GM19468 (cell line): ENCODE results near the gene SCD5.

Experiments used
- ATAC-seq: cut with Tn5 transposase; IDR thresholded peaks from one replicate; pipeline ENCODE4 v1.9.1; 2021; ENCODE audit warnings: mild to moderate bottlenecking, moderate library complexity, moderate number of reproducible peaks; ENCODE audit not compliant: unreplicated experiment; ENCODE audit errors: extremely low read depth

Gene SCD5

DNA sequence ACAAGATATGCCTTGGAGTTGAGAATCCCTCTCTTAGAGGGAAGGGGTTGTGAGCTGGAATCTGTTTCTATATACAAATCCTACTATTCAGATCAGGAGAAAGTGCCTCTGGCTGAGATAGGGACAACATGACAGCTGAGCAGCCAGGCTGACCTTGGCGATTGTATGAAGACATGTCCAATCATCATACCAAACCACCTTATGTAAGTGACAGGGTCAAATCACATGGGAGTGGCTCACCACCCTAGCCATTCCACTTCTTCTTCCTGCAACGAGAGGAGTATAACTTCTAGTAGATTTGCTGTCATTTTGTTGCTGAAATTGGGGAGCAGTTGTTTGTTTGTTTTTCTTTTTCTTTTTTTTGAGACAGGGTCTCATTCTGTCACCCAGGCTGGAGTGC is 188.6 kb downstream of the SCD5 start:
- no peak for ATAC-seq

DNA sequence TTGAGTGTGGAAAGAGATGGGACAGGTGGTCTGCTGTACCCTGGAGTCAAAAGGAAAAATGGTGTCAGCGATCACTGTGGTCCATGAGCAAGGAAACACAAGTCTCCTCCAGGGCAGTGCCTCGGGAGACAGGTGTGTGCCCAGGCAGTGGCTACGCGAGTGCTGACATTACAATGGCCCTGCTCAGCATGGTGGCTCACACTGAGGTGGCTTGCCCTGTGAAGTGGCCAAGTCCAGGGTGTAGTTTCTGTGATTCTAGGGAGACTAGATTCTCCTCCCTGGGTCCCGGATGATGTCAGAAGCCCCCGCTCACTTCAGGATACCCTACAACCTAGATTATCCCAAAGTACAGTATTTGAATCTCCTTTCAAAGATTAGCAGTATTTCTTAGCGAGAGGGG is 192.0 kb downstream of the SCD5 start:
- no peak for ATAC-seq

DNA sequence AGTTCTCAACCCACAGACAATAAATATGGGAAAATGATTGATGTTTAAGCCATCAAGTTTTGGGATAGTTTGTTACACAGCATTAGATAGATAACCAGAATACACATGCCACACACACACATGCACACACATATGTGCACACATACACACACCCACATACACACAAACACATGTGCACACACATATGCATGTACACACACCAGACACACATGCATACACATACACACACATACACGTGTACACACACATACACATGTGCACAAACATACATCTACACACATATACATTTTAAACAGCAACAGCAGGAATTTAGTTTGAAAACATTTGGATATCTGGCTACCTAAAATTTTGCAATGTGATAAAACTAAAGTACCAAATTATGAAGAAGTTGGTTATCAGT is 194.1 kb downstream of the SCD5 start:
- ATAC-seq = no peak

DNA sequence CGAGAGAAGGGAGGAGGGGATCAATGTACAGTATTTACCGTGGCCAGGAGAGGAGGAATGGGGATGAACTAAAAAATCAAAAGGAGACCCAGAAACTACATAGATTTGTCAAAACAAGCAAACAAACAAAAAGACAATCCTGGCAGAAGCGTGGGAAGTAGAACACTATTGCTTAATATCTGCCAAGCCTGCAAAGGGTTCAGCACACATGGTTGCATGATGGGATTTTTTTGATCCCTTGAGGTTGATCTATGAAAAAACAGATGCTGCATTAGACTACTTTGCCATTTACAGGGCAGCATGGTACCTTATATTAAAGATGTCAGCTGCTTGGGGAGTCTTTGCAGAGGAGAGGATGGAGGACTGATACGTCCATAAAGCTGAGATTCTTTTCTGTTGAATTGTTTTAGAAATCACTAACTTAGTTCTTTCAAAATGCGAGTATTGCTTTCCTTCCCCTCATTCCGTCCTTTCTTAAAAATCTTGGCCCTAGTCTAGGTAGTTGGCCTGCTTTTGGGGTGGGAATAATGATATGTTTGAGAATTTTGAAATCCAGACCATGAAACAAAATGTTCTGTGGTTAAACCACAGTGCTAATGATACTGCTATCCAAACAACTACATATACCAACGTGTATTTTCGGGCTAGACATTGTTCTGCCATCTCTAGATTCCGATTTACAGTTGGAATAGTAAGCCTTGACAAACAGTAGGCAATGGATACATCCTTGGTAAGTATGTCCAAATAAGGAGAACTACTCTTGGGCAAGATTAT is 197.2 kb downstream of the SCD5 start:
- ATAC-seq = no peak

DNA sequence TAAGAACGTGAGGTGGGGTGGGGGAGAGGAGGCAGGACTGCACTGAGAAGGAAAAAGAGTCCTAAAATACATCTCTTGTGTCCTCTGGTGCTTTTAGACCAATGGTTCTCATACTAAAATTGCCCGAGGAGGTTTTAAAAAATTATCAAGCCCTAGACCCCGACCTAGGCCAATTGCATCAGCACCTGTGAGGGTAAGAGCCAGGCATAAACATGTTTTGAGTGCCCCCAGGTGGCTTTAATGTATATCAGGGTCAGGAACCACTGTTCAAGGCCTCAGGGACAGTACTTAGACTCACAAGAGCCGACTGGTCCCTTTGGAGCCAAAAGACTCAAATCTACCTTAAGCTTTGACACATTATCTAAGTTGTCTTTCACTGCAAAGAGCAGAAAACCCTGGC is 199.3 kb downstream of the SCD5 start:
- no peak for ATAC-seq

DNA sequence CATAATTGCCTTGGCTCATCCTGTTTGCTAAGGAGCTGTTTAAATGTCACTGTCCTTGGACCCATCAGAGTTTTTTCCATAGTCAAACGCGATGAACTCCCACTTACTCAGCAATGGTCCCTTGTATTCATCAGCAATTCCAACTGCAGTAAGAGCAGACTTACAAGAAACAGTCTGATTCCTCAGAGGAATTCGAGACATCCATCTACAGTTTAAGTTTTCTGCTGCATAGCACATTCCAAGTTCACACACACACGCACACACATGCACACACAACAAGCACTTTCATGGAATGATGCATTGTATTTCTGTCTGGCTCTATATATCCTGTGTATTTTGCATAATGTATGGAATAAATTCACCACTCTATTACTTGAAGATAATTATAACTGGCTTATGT is 204.1 kb downstream of the SCD5 start:
- ATAC-seq = no peak

DNA sequence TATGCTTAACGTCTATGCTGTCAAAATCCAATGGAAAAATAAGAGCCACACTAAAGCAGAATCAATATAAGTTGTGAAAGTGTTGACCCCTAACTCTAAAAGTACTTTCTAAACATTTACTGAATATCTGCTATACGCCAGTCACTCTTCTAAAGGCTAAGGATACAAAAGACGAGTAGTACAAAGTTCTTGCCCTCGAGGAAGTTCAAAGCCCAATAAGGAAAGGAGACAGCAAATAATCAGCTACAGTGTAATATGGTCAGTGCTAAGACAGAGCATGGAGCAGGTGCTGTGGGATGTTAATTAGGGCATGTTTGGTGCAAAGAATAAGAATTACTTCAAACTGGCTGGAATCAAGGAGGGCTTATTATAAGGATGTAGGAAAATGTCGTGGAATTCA is 205.2 kb downstream of the SCD5 start:
- no peak for ATAC-seq

DNA sequence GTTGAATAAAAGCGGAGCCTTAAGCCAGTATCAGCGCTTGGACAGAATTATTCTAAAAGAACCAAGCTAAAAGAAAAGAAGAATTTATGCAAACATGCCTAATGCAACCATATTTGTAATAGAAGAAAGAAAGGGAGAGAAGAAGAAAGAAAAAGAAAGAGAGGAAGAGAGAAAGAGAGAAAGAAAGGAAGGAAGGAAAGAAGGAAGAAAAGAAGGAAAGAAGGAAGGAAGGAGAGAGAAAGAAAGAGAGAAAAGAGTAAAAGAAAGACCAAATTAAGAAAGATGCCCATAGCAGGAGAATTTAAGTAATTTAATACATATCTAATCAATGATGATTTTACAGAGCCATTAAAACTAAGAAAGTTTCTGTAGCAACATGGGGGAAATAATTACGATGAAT is 206.0 kb downstream of the SCD5 start:
- ATAC-seq = no peak

DNA sequence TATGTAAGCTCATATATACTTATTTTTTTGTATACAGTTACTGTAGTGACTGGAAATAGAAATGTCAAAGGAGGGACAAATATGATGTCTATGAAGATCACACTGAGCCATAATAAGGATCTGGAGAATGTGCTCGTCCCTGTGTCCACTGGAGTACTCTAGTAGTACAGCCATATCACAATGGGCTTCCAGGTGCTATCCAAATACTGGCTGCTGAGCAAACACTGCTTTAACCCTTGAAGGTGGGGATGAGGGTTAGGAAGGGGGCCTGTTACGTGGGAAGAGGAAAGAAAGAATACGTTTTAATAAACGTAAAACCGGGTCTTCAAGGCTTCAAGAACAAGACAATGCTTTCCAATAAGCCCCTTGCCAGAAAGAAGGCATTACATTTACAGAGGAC is 207.0 kb downstream of the SCD5 start:
- no peak for ATAC-seq

DNA sequence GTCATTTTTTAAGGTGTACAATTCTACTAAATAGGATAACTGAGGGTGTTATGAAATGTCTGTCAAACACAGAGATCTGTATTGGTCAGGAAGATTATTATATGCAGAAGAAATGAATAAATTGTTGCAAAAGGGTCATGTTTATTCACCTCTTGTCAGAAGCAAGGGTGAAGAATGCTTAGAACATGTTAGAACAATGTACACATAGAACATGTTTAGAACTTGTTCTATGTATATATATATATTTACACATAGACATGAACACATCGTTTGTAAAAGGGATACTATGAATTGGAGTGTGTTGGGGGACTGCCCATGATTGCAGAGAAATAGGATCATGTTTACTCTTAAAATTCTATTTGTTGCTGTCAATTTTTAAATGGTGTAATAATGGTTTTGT is 208.8 kb downstream of the SCD5 start:
- no peak for ATAC-seq

DNA sequence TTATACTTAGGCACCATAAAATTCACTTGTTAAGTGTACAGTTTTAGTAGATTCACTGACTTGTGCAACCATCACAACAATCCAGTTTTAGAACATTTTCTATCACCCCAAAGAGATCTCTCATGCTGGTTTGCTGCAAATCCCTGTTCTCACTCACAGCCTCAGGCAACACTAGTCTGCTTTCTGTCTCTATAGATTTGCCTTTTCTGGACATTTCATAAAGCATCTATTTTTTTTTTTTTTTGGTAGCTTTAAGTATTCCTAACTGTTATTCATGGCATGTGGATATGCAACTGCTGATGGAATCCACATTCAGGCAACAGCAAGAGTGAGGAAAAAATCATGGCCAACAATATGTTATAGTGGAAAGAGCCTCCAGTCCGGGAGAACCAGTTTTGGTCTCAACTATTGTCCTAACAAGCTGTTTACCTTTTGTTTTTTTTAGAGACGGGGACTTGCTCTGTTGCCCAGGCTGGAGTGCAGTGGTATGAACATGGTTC is 209.8 kb downstream of the SCD5 start:
- no peak for ATAC-seq

DNA sequence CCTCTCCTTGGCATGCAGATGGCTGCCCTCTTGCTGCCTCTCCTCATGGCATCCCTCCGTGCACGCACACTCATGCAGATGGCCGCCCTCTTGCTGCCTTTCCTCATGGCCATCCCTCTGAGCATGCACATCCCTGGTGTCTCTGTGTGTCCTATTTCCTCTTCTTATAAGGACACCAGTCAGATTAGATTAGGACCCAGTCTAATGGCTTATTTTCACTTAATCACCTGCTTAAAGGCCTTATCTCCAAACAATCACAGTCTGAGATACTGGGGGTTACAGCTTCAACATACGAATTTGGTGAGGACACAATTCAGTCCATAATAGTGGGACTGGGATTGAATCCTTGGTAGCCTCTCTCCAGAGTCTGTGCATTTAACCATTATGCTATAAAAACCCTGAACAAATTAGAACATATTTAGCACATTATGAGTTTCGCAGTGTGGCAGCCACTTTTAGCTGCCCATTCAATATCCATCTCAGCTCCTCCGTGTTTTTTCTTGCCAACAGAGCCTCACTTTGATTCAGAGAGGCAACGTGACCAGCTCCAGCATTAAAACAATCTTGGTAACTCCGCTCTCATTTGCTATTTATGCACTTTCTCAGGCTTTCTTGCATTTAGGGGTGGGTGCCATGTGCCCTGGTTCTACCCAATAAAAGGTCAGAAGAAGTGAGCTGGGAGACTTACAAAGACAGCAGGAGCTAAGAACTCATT is 210.6 kb downstream of the SCD5 start:
- ATAC-seq = no peak

DNA sequence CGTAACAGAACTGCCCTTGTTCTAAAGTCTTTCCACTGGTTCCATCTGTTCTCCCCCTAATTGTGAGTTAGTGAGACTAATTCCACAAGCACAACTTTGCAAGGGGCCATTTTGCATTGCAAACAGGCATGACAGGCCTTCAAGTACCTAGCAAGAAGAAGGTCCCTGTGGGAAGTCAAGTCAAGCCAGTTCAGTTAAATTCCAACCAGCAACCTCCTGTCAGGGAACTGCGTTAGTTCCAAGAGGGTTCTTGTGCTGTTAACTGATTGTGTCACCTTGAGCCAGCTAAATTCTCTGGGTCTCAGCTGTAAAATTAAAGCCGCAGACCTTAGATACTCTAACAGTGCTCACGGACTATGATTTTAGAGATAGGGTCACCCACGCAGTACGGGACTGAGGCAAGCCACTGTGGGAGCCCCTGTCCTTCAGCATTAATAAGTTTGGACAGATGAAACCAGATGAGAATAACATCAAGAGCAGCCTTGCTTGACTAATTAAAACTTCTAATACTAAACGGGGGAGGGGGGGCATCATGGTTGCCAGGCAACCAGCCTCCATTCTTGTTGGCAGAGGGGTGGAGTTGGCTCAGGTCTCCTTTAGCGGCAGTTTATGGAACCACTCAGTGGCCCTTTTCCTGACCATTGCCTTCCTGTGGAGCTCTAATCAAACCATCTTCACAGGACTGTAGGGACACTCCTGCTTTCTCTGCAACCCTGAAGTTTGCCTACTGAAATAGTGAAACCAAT is 212.7 kb downstream of the SCD5 start:
- no peak for ATAC-seq

DNA sequence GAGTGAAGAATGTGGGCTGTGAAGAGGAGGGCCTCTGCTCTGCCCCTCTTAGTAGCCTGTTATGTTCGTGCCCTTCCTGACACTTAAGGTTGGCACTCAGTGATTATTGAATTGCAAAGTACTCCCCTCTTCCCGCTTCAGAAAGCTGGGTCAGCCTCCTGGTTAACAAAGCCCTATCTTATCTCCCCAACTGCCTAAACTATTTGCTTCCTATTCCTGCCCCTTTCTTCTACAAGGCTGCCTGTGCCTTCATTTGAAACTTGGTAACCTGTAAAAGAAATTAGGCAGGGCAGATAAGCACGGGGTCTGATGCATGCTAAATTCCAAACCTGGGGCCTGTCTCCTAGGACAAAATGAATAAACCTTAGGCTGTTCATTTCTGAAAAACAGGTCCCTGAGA is 213.7 kb downstream of the SCD5 start:
- ATAC-seq = no peak

DNA sequence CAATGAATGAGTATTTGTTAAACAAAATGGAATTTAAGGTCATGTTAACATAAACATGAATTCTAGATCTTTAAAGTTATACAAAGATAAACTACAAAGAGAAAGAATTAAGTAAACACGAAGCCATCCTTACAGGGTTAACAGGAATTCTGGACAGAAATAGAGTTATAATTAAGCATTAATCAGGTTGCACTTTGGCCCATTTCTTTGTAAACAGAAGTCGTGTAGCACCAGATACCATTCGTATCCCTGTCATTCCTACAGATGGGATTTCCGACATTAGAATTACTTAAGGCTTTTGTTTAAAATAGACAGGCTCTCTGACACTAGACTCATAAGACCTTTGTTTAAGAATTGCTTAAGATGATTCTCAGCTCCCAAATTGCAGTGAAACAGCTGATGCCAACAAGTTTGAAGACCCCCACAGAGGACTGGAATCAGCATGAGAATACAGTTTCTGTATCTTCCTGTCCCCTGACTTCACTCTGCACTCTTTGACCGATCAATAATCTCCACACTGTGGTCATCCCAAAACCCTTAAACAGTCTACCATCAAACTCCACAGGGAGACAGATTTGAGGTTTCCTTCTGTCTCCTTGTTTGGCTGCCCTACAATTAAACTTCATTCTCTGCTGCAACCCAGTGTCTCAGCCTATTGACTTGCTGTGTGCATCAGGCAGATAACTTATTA is 214.6 kb downstream of the SCD5 start:
- no peak for ATAC-seq

DNA sequence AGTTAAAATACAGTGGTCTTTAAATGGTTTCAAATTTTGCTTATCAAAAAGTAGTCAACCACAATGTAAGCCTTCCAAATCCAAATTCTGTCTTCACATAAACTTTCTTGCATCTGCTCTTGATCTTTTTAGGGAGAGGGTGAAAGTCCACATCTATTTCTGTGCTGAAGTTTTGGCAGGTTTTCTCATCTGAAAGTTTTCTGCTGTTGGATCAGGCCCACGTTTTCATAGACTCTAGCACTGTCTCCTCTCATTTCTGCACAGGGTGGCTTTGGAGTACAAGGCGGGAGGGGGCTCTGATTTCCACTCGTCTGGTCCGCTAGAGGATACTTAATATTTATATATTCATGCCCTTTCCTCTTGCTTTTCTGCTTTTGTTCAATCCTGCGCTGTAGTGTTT is 218.7 kb downstream of the SCD5 start:
- no peak for ATAC-seq
